Hepatic stellate cell (primary cell): ENCODE results near the gene IGSF1.

Experiments
- DNase-seq: peaks from one replicate; pipeline ENCODE4 v3.0.0; 2011; ENCODE audit warnings: low spot score

IGSF1 gene, protein sequence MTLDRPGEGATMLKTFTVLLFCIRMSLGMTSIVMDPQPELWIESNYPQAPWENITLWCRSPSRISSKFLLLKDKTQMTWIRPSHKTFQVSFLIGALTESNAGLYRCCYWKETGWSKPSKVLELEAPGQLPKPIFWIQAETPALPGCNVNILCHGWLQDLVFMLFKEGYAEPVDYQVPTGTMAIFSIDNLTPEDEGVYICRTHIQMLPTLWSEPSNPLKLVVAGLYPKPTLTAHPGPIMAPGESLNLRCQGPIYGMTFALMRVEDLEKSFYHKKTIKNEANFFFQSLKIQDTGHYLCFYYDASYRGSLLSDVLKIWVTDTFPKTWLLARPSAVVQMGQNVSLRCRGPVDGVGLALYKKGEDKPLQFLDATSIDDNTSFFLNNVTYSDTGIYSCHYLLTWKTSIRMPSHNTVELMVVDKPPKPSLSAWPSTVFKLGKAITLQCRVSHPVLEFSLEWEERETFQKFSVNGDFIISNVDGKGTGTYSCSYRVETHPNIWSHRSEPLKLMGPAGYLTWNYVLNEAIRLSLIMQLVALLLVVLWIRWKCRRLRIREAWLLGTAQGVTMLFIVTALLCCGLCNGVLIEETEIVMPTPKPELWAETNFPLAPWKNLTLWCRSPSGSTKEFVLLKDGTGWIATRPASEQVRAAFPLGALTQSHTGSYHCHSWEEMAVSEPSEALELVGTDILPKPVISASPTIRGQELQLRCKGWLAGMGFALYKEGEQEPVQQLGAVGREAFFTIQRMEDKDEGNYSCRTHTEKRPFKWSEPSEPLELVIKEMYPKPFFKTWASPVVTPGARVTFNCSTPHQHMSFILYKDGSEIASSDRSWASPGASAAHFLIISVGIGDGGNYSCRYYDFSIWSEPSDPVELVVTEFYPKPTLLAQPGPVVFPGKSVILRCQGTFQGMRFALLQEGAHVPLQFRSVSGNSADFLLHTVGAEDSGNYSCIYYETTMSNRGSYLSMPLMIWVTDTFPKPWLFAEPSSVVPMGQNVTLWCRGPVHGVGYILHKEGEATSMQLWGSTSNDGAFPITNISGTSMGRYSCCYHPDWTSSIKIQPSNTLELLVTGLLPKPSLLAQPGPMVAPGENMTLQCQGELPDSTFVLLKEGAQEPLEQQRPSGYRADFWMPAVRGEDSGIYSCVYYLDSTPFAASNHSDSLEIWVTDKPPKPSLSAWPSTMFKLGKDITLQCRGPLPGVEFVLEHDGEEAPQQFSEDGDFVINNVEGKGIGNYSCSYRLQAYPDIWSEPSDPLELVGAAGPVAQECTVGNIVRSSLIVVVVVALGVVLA (N-terminal part only)

DNA sequence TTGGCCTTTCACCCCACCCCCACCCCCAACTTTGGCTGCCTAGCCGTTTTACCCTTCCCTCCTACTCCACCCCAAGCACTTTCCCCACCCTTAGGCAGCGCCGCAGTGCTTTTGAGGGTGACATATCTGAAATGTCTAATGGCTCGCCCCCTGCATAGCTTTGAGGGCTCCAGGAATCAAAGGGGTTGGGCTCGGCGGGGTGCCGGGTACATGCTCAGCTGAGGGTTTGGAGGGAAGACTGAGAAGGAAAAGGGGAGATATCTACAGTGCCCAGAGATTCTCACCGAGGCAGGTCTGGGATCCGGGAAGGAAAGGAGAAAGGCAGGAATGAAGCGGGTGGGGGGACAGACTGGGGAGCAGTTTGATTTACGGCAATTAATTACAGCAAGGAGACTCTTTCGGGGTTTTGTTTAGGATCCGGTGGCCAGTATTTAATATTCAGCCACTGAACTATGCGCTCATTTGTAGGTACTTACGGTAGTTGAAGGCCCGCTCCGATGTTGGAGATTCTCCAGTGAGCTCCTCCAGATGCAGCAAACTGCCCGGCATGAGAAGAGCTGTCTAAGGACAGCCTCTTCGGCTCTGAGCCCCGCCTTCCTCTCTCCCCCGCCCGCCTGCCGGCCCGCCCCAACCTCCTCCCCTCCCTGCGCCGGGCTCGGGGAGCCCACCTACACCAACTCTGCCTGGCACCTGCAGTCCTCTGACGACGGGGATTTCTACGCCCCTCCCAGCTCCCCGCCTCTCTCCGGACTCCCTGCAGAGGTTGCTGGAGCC lies at the start of gene IGSF1:
Gene IGSF1, minus strand, starts transcription at position 569 of the 774 bp plus-strand sequence. CDS start 2,632 bp downstream, outside the sequence.
- DNase-seq: no peak

DNA sequence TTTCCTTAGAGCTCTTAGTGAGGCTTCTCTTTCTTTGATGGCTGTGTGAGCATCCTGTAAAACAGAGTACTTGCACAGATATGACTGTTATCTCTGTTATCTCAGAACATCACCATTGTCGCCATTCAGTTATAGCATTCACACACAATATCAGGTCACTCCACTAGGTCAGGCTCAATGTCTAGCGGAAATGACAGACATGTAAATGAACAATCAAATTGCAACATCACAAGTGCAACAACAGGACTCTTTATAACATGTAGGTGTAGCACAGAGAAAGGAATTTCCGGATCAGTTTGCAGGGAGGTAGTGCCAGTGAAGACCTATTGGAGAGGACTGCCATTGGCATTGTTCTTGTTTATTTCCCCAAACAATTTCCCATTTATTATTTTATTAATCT lies 43.2 kb upstream of the IGSF1 start:
- no peak for DNase-seq

DNA sequence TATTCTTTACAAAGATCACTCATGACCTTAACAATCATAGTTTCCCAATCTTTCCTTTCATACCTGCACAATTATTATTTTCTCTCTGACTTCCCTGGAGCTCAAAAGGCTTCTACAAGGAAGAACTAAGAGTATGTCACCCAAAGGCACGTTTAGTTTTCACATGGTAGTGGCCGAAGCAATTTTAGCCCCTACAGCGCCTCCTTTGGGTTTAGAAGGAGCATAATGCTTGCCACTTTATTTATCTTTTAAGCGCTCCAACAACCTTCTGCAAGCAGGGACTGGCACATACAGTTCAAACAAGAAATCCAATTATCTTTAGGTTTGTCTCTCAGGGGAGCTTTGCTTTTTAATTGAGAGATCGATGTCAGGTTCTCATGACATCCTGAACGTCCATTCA lies 42.0 kb upstream of the IGSF1 start:
- DNase-seq: no peak

DNA sequence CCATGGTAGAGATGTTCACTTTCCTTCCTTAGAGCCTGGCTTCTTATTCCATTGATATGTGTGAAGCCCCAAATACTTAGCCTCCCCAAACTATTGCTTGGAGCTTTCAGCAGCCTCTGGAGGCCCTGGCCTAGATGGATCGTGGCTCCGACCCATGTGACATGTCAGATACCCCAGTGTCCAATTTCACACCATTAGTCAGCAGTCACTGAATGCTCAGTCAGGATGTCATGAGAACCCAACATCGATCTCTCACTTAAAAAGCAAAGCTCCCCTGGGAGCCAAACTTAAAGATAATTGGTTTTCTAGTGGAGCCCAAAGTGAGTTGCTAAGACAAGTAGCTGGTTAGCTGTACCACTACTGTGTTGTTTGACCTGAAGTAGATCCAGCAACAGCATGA lies 41.6 kb upstream of the IGSF1 start:
- no peak for DNase-seq

DNA sequence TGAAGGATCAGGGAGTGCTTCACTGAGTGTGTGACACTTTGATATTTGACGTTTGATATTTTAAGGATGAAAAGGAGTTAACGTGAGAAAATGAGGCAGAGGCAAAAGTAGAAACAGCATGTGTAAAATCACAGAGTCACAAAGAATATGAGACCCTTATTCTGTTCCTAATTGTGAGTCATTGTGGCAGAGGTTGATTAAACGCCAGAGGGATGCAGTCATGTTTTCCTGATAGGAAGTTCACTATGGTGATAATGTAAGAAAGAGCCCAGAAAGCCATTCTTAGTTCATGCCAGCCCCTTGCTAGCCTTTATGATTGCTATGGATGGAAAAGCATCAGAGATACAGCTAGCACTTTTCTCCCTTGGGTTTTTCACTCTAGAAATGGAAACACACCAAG lies 33.5 kb upstream of the IGSF1 start:
- no peak for DNase-seq

DNA sequence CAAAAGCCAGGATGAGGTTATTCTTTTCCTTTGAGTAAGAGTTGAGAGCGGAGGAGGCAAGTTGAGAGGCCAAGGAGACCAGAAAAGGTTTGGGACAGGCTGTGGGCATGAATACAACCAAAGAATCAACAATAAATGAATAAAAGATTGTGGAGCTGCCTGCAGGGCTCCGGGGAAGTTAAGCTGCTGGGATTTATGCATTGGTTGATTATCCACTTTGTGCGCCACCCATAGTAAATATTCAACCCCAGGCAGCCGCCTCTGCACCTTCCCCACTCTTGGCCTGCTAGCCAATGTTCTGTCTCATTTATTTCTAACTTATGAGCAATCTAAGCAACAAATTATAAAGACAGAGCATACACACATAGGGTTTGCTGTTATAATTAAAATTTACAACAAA lies 28.2 kb upstream of the IGSF1 start:
- DNase-seq: no peak

DNA sequence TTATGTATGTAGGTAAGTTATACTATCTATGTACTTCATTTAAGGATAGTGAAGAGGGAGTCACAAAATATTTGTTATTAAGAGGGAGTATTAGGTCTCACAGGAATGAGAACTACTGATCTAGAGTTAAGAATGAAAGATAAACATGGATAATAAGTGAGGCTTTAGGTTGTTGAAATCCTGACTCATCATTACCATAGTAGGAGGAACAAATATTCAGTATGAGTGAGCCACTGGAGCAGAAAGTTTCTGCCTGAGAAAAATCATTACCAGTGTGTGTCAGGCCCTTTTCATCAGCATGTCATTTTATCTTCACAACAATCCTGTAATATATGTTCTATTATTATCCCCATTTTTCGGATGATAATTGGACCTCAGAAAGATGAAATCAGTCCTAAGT lies 27.2 kb upstream of the IGSF1 start:
- DNase-seq: no peak

DNA sequence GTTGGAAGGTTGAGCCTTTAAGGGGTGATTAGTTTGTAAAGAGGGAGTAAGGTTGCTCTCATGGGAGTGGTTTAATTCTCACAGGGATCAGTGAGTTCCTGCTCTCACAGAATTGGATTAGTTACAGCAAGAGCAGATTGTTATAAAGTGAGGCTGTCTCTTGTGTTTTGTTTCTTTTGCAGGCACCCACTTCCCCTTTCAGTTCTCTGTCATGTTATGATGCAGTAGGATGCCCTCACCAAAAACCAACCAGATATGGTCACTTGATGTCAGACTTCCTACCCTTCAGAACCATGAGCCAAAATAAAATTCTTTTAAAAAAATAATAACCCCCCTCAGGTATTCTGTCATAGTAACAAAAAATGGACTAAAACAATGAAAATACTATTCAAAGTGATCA lies 19.9 kb upstream of the IGSF1 start:
- DNase-seq: no peak

DNA sequence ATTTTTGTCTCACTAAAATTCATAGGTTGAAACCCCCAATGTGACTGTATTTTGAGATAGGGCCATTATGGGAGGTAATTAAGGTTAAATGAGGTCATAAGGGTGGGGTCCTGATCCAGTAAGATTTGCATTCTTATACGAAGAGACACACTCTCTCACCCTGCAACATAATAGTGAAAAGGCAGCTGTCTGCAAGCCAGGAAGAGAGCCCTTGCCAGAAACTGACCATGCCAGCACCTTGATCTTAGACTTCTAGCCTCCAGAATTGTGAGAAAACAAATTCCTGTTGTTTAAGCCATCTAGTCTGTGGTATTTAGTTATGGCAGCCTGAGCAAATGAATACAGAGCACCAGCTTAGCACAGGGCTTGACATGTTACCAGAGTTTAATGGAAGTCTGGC lies 17.5 kb upstream of the IGSF1 start:
- DNase-seq: no peak

DNA sequence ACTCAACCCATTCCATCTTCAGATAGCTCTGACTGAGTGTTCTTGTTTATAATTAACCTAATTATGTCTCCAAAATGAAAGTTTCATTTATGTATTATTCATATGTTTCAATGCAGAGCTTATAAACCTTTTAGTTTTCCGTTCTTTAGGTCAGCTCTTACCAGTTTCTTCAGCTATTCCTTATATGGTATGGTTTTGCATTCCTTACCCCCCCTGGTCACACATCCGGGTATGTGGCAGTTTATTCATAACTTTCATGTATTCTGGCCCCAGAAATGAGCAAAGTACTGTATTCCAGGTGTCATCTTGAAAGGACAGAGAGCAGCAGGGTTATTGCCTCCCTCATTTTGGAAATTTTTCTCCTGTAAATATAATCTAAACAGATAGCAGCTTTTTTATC lies 16.8 kb upstream of the IGSF1 start:
- no peak for DNase-seq

DNA sequence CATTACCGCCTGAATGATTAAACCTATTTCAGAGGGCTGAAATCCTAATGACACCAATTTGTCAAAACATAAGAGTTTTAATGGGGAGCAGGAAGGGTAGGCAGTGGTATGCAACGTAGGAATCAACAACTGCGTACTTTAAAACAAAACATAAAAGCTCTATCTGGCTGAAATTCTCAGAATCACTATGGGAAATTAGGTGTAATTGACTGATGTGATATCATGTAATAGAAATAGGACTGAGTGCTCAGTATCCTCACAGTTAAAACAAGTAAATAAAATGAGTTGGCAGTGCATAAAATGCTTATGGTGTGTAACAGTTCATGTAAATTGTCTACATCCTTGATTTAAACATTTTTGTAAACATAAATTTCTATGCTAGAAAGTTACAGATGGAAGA lies 13.6 kb upstream of the IGSF1 start:
- DNase-seq: no peak

DNA sequence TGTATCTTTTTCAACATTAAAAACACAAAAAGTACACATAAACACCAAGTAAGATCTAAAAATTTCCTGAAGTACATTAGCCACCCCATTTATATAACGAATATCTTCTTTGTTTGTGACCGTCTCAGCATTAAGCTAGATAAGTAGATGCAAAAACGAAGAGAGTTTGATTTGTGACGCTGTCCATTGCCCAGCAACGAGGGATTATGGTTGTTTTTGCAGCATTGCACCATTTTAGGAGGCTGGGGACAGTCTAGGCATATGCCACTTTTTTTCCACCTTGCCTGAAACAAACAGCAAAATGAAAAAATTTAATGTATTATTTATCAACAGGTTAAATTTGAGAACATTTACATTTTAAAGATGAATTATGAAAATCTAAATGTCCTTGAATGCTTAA lies 12.0 kb upstream of the IGSF1 start:
- DNase-seq: no peak

DNA sequence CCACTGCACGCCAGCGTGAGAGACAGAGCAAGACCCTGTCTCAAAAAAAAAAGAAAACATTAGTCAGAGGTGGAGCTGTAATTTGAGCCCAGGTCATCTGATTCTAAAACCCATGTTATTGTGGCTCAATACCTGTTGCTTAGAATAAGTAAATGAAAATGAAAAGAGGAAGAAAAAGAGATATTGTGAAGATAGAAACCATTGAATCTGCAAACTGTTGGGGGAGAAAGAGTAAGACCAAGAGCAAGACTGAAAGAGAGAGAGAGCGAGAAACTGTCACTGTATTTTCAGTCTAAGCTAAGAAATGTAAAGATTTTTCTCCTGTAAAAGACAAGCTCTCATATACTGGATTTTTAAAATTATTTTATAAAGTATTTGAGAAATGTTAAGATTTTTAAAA lies 9.7 kb upstream of the IGSF1 start:
- DNase-seq: no peak

DNA sequence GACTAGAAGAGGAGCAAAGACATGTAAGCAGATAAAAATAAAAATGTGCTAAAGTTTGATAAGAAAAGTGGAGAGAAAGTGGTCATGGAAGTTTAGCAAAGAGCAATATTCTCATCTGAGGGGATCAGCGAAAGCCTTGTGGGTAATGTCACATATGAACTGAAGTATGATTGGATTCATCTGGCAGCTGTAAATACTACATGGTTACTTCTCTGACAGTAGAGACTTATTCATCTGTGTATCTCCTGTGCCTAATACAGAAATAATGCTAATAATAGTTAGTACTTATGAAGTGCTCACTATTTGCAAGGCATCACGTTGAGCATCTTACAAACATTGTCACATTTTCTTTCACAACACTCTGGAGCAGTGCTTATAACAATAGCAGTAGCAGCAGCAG lies 8.9 kb upstream of the IGSF1 start:
- no peak for DNase-seq

DNA sequence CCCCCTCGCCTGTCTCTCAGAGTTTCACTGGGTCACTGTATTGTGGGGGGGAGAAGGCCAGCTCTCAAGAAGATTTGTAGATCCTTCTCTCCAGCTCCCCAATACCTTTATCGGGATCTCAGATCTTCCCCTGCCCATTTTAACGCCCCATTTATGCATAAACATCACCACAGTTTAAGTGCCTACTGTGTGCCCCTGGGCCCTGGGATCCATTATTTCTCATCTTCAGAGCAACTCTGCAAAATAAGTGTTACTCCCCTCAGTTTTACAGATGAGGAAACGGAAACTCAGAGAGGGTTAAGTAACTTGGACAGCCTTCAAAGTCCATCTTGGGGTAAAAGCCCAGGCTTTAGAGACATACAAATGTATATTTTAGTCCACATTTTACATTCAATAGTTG lies 421 bp upstream of the IGSF1 start:
- no peak for DNase-seq

DNA sequence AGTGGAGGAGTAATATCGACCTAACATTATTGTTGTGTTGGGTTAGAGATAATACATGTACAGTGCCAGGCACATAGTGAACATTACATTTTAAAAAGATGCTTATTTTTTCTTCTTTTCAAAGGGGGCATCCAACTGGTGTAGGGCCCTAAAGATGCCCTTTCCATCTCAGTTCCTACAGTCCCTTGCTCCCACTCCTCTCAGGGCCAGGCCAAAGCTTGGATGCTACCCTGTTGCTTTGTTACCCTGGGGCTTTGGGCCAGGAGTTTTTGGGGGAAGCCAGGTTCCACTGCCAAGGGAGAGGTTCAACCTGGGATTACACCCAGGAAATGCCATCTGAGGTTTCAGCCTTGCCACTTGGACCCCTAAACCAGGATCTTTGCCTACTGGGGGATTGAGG lies 918 bp downstream of the IGSF1 start:
- no peak for DNase-seq

DNA sequence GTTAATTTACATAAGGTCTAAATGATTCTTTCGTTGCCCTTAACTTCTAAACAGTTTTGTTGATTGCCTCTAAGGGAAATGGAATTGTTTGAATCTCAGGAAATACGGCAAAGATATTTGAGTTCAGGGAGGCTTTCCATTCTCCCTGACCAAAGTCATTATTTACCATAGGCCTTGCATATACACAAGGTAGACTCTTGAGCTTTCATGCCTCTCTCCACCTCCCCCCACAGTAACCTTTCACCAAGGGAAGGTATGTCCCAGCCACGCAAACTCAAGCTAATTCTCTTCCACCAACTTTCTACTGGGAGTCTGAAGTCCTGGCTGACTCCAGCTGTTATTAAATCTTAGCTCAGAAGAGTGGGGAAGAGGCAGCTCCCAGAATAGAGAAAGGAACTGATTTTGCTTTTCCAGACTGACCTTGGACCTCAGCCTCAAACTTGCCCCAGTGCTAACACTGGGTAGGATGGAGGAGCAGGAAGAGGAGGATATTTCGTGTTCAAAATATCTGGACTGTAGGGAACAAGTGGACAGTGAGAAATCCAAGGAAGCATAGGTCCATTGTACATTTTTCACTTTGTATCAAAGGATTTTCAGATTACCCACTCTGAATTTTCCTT lies 1.4 kb downstream of the IGSF1 start:
- no peak for DNase-seq

DNA sequence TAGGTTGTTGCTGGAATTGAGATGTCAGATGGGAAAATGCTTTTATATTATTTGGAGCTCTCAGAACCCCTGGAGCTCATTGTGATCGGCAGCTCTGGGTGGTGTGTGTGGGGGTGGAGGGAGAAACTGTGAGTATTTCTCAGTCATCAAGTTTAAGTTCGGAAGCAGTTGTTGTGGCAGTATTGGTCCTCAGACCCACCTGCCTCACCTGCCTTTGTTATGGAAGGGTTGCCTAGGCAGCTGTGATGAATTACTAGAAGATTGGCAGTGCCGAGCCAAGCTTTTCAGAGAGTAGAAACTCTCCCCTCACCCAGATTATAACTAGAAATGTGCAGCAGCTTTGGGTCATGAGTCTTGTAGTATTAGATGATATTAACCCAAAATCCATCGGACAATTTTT lies 9.5 kb downstream of the IGSF1 start:
- no peak for DNase-seq

DNA sequence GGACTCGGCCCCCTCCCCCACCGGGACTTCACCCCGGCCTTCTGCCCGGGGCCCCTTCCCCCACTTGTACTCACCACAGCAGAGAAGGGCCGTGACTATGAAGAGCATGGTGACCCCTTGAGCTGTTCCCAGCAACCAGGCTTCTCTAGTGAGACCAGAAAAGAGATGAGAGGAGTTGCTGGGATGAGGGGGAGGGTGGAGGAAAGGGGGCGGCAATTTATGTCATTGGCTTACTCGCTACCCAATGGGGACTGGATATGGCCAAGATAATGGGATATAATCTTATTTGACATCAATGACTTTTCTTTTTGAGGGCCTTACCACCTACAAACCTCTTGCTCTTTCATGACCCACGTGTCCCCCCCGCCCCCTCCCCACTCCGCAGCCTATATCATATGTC lies 9.9 kb downstream of the IGSF1 start:
- no peak for DNase-seq

DNA sequence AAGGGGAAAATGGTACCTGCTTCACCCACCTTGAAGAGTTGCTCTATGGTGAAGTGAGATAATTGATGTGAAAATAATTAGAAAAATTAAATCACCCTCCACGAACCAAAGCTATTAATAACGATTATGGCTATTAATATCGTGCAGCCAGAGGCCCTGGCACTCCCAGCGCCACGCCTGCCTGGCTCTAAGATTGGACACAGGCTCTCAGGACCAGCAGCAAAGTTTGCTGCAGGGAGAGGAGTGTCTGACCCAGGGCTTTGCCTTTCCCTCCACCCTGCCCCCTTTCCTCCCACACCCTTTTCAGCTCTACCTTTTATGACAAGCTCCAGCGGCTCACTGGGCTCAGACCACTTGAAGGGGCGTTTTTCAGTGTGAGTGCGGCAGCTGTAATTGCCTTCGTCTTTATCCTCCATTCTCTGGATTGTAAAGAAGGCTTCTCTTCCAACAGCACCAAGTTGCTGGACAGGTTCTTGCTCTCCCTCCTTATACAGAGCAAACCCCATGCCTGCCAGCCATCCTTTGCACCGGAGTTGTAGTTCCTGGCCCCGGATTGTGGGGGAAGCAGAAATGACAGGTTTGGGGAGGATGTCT lies 11.5 kb downstream of the IGSF1 start:
- no peak for DNase-seq

DNA sequence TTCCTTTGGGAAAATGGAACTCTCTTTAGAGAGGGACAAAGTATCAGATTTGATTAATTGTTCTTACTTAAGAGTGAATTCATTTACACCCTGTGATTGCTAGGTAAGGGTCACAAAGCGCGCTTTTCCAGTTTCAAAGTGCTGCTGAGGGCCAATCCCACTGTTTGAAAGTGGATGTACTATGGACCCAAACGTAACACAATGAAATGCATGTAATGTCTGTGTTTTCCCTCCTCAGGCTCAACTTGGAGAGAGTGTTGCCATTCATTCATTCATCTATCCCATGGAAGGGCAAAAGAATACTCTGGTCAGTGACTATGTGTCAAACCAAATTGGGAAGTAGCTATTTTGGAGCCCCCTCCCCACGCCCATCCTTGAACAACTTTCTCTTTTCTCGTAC lies 16.1 kb downstream of the IGSF1 start:
- no peak for DNase-seq
